NCI-H2107 (cell line): ENCODE measurements around the gene SNRPA1.

Experiments
- DNase-seq: peaks from one replicate; lab custom pipeline; 2025; lab: John Stamatoyannopoulos, UW

SNRPA1 gene

GRCh38 chr15:101258238-101259144 is 36.6 kb downstream of the SNRPA1 start:
- no peak for DNase-seq

- no peak for DNase-seq
Measured at GRCh38 chr15:101256757-101257156, 38.3 kb downstream of the SNRPA1 start.

GRCh38 chr15:101255615-101256241 is 39.3 kb downstream of the SNRPA1 start:
- DNase-seq: no peak

GRCh38 chr15:101255051-101255395 is 40.0 kb downstream of the SNRPA1 start:
- no peak for DNase-seq

- no peak for DNase-seq
Measured at GRCh38 chr15:101254157-101255050, 40.6 kb downstream of the SNRPA1 start.

- DNase-seq: no peak
Measured at GRCh38 chr15:101252836-101253235, 42.2 kb downstream of the SNRPA1 start.

GRCh38 chr15:101251830-101252820 is 42.9 kb downstream of the SNRPA1 start, which contains the start of gene CHSY1:
Gene CHSY1, minus strand, starts transcription at chr15:101252048. Its CDS starts 592 bp downstream, at chr15:101251456.
- DNase-seq: no peak

GRCh38 chr15:101250873-101251829 is 43.9 kb downstream of the SNRPA1 start:
- DNase-seq: no peak

GRCh38 chr15:101250341-101250831 is 44.7 kb downstream of the SNRPA1 start:
- DNase-seq: no peak

GRCh38 chr15:101248274-101248673 is 46.8 kb downstream of the SNRPA1 start:
- no peak for DNase-seq

GRCh38 chr15:101246824-101247745 is 48.0 kb downstream of the SNRPA1 start:
- DNase-seq: no peak

GRCh38 chr15:101246391-101246790 is 48.7 kb downstream of the SNRPA1 start:
- no peak for DNase-seq

- no peak for DNase-seq
Measured at GRCh38 chr15:101244889-101245668, 50.0 kb downstream of the SNRPA1 start.

GRCh38 chr15:101244036-101244781 is 50.8 kb downstream of the SNRPA1 start:
- DNase-seq: no peak

- no peak for DNase-seq
Measured at GRCh38 chr15:101243420-101243819, 51.6 kb downstream of the SNRPA1 start.

GRCh38 chr15:101242999-101243336 is 52.1 kb downstream of the SNRPA1 start:
- no peak for DNase-seq
